SK-N-SH (cell line): ENCODE measurements around the gene ATPAF2. TPM values are rescaled to one million over a fixed set of nuclear protein-coding genes. Genes with fewer than 3 reads are reported as not detected.

Experiments used
- CTCF ChIA-PET: fragments of 300-600, 350-600 bp; formaldehyde crosslinking; extraction: SDS; loops from one replicate; lab custom pipeline; 2021; lab: Yijun Ruan, JAX
- POLR2A ChIA-PET: fragments of 350-600 bp; sonication (Branson Sonifier 250); formaldehyde crosslinking; extraction: SDS; loops from one replicate; lab custom pipeline; 2020; ENCODE audit warnings: antibody characterized with exemption, inconsistent platforms; lab: Yijun Ruan, JAX
- DNase-seq: peaks from one replicate; pipeline ENCODE4 v3.0.0; 2012
- H2AFZ ChIP-seq: fragments of 200-600 bp; sonication (generic); 2 replicates; pipeline ENCODE4 v1.8.1; 2016; ENCODE audit warnings: antibody characterized with exemption, mild to moderate bottlenecking, low read depth
- H3F3A ChIP-seq: fragments of 200-600 bp; sonication (generic); replicated peaks from 2 replicates; pipeline ENCODE3; 2016; ENCODE audit warnings: antibody characterized with exemption, mild to moderate bottlenecking; ENCODE audit not compliant: insufficient read depth
- H3K27ac ChIP-seq, 2 experiments: fragments of 200-500 bp in 1 of 2; fragments of 200-600 bp in 1 of 2; sonication (Bioruptor generic) in 1 of 2; sonication (generic), shearing (Covaris generic) in 1 of 2; 2 replicates each; pipeline versions ENCODE4 v1.5.1 to v1.6.1; 2014 to 2016; ENCODE audit warnings: low read depth in 2 of 2, inconsistent platforms in 1 of 2, low read length in 1 of 2, mild to moderate bottlenecking in 1 of 2, mixed read lengths in 1 of 2
- H3K27me3 ChIP-seq: fragments of 200-600 bp; sonication (generic), shearing (Covaris generic); 2 replicates; pipeline ENCODE4 v1.6.1; 2016; ENCODE audit warnings: mixed run types; ENCODE audit not compliant: insufficient read depth
- H3K36me3 ChIP-seq, 2 experiments: fragments of 200-500 bp in 1 of 2; fragments of 200-600 bp in 1 of 2; sonication (Bioruptor generic) in 1 of 2; sonication (generic) in 1 of 2; replicated peaks in 1 of 2; 2 replicates each; pipeline versions ENCODE3 to v1.5.1; 2014 to 2016; ENCODE audit warnings: low read length in 1 of 2, mild to moderate bottlenecking in 1 of 2; ENCODE audit not compliant: insufficient read depth in 2 of 2, control insufficient read depth in 1 of 2
- H3K4me1 ChIP-seq, 2 experiments: fragments of 200-500 bp in 1 of 2; fragments of 200-600 bp in 1 of 2; sonication (Bioruptor generic) in 1 of 2; sonication (generic), shearing (Covaris generic) in 1 of 2; 2 replicates each; pipeline versions ENCODE4 v1.5.1 to v1.6.1; 2014 to 2016; ENCODE audit warnings: low read depth in 1 of 2, low read length in 1 of 2, mixed run types in 1 of 2; ENCODE audit not compliant: insufficient read depth in 2 of 2, control insufficient read depth in 1 of 2
- H3K4me2 ChIP-seq: fragments of 200-600 bp; sonication (generic), shearing (Covaris generic); 2 replicates; pipeline ENCODE4 v1.6.1; 2017; ENCODE audit warnings: mixed run types
- H3K4me3 ChIP-seq, 2 experiments: fragments of 200-500 bp in 1 of 2; fragments of 200-600 bp in 1 of 2; sonication (Bioruptor generic) in 1 of 2; sonication (generic), shearing (Covaris generic) in 1 of 2; 2 replicates each; pipeline versions ENCODE4 v1.5.1 to v1.8.1; 2014 to 2016; ENCODE audit warnings: low read depth in 2 of 2, inconsistent platforms in 1 of 2, low read length in 1 of 2, mild to moderate bottlenecking in 1 of 2, mixed read lengths in 1 of 2, moderate library complexity in 1 of 2
- H3K79me2 ChIP-seq: fragments of 200-600 bp; sonication (generic); 2 replicates; pipeline ENCODE4 v1.8.1; 2017; ENCODE audit warnings: mild to moderate bottlenecking; ENCODE audit not compliant: insufficient read depth
- H3K9ac ChIP-seq: fragments of 200-600 bp; sonication (generic); 2 replicates; pipeline ENCODE4 v1.6.1; 2017; ENCODE audit warnings: mixed run types
- H3K9me2 ChIP-seq: fragments of 200-600 bp; sonication (generic); 2 replicates; pipeline ENCODE4 v1.6.1; 2017; ENCODE audit warnings: mixed run types
- H3K9me3 ChIP-seq: fragments of 200-600 bp; sonication (generic); 2 replicates; pipeline ENCODE4 v1.6.1; 2017; ENCODE audit warnings: mixed run types, mild to moderate bottlenecking, moderate library complexity
- H4K20me1 ChIP-seq: fragments of 200-600 bp; sonication (generic); 2 replicates; pipeline ENCODE4 v1.6.1; 2017; ENCODE audit warnings: mild to moderate bottlenecking, mixed run types; ENCODE audit not compliant: insufficient read depth
- CHD2 ChIP-seq: fragments of 150-350 bp; IDR thresholded peaks from 2 replicates; pipeline ENCODE4 v1.6.1; 2018; ENCODE audit warnings: low read length; ENCODE audit not compliant: partially characterized antibody
- CTCF ChIP-seq: fragments of 200-600 bp; sonication (generic); IDR thresholded peaks from 2 replicates; pipeline ENCODE4 v1.6.1; 2017; ENCODE audit warnings: antibody characterized with exemption, mild to moderate bottlenecking, moderate library complexity
- ELF1 ChIP-seq: IDR thresholded peaks from 2 replicates; pipeline ENCODE4 v1.4.0; 2012
- EP300 ChIP-seq, 2 experiments: IDR thresholded peaks; 2 replicates each; pipeline versions ENCODE4 v1.4.0 to v1.6.1; 2012; ENCODE audit warnings: borderline replicate concordance in 1 of 2, low read depth in 1 of 2, low read length in 1 of 2
- EZH2phosphoT487 ChIP-seq: fragments of 200-600 bp; sonication (generic); IDR thresholded peaks from 2 replicates; pipeline ENCODE4 v1.6.1; 2017; ENCODE audit warnings: low read depth, mixed run types, mild to moderate bottlenecking, antibody characterized with exemption, moderate library complexity, borderline replicate concordance
- FOSL2 ChIP-seq: IDR thresholded peaks from 2 replicates; pipeline ENCODE4 v1.4.0; 2012; ENCODE audit warnings: low read depth, mild to moderate bottlenecking, moderate library complexity, borderline replicate concordance
- FOXJ3 ChIP-seq: sonication (generic); formaldehyde crosslinking; IDR thresholded peaks from 2 replicates; pipeline ENCODE4 v1.5.1; 2020; ENCODE audit warnings: mild to moderate bottlenecking, missing genetic modification reagents
- FOXM1 ChIP-seq: IDR thresholded peaks from 2 replicates; pipeline ENCODE4 v1.4.0; 2012; ENCODE audit warnings: low read depth, mild to moderate bottlenecking
- IRF3 ChIP-seq: fragments of 150-350 bp; IDR thresholded peaks from 2 replicates; pipeline ENCODE4 v1.6.1; 2016; ENCODE audit warnings: mild to moderate bottlenecking, low read depth, low read length
- MEF2A ChIP-seq: IDR thresholded peaks from 2 replicates; pipeline ENCODE4 v1.4.0; 2012; ENCODE audit warnings: low read depth, borderline replicate concordance
- NRF1 ChIP-seq: IDR thresholded peaks from 2 replicates; pipeline ENCODE4 v1.6.1; 2012; ENCODE audit warnings: low read depth, mild to moderate bottlenecking, low read length
- PBX3 ChIP-seq: IDR thresholded peaks from 2 replicates; pipeline ENCODE4; 2012
- POLR2AphosphoS5 ChIP-seq: IDR thresholded peaks from 2 replicates; pipeline ENCODE4 v1.6.1; 2012; ENCODE audit warnings: low read depth, low read length
- RAD21 ChIP-seq: IDR thresholded peaks from 2 replicates; pipeline ENCODE4 v1.6.1; 2012; ENCODE audit warnings: mild to moderate bottlenecking, low read length
- RCOR1 ChIP-seq: fragments of 150-350 bp; IDR thresholded peaks from 2 replicates; pipeline ENCODE4 v1.6.1; 2017; ENCODE audit warnings: antibody characterized with exemption, low read length
- SIN3A ChIP-seq: IDR thresholded peaks from 2 replicates; pipeline ENCODE4 v1.6.1; 2012; ENCODE audit warnings: low read depth, mild to moderate bottlenecking, low read length, moderate library complexity, borderline replicate concordance
- TEAD4 ChIP-seq: IDR thresholded peaks from 2 replicates; pipeline ENCODE4 v1.4.0; 2012; ENCODE audit warnings: mild to moderate bottlenecking, borderline replicate concordance; ENCODE audit not compliant: insufficient read depth
- USF2 ChIP-seq: fragments of 150-350 bp; IDR thresholded peaks from 2 replicates; pipeline ENCODE4 v1.6.1; 2017; ENCODE audit warnings: antibody characterized with exemption, low read length, low read depth, borderline replicate concordance
- ZBTB33 ChIP-seq: IDR thresholded peaks from 2 replicates; pipeline ENCODE4 v1.4.0; 2012; ENCODE audit warnings: low read depth, borderline replicate concordance
- WGBS: methylation state at CpG from one replicate; pipeline ENCODE4 v1.1.6; 2017; ENCODE audit warnings: low lambda C conversion rate; 5-methylcytosine and 5-hydroxymethylcytosine counted together
- polyA plus RNA-seq, 3 experiments: library from polyadenylated mRNA; depleted of rRNA; stranded (reverse); fragments of >200 nt; gene quantifications; 2 replicates each; pipeline ENCODE4 v1.2.3, GENCODE V29; 2012

Gene ATPAF2
- polyA plus RNA-seq, 1 of the 3 experiments (the other 2 are of a cell fraction): 20.8 TPM

GRCh38 chr17:18056214-18056613, 17.2 kb upstream of the ATPAF2 start:
- Histone ChIP-seq H3F3A (no peaks in the 10 kb centered on the region), H3K27ac (no peak overlapping the region), H3K4me1 (no peaks in the 10 kb centered on the region), H3K4me2 (no peak overlapping the region), H3K9me3 (no peaks in the 10 kb centered on the region), H3K79me2 (no peaks in the 10 kb centered on the region), H2AFZ (no peak overlapping the region), H3K4me3 (no peak overlapping the region), H4K20me1 (no peaks in the 10 kb centered on the region), H3K9ac (no peak overlapping the region), H3K27me3 (no peaks in the 10 kb centered on the region), H3K36me3 (peaks cover 29 to 39% of the 10 kb centered on the region in 2 experiments), H3K9me2 (no peaks in the 10 kb centered on the region)
- no peak for DNase-seq
- ChIA-PET POLR2A (no interaction called here), CTCF (no interaction called here)
- 98% methylated on average over 3 of the region's 3 CpGs for WGBS
- TF ChIP-seq CHD2 (no peak), NRF1 (no peak), POLR2AphosphoS5 (no peak), MEF2A (no peak), IRF3 (no peak), USF2 (no peak), FOSL2 (no peak), FOXJ3 (no peak), ELF1 (no peak), ZBTB33 (no peak), TEAD4 (no peak), SIN3A (no peak), RAD21 (no peak), RCOR1 (no peak), EZH2phosphoT487 (no peak)

- Histone ChIP-seq H3K36me3 (peaks cover 23 to 36% of the 10 kb centered on the region in 2 experiments), H3K27ac (no peak overlapping the region), H3K9ac (no peak overlapping the region), H3K27me3 (no peaks in the 10 kb centered on the region), H3K79me2 (no peaks in the 10 kb centered on the region), H3K9me2 (no peaks in the 10 kb centered on the region), H4K20me1 (no peaks in the 10 kb centered on the region), H3K4me2 (no peak overlapping the region), H3K9me3 (no peaks in the 10 kb centered on the region), H3F3A (no peaks in the 10 kb centered on the region), H2AFZ (no peak overlapping the region), H3K4me1 (no peaks in the 10 kb centered on the region), H3K4me3 (no peak overlapping the region)
- WGBS: 98% methylated on average over 6 of the region's 6 CpGs
- ChIA-PET CTCF (no interaction called here), POLR2A (no interaction called here)
- DNase-seq: no peak
- TF ChIP-seq PBX3 (no peak), CTCF (no peak), IRF3 (no peak), FOSL2 (no peak), ELF1 (no peak), EP300 (IDR thresholded peaks at IDR 0.05; ENCODE audit: borderline replicate concordance in 1 of 2, low read depth in 1 of 2, low read length in 1 of 2) (no peak), FOXM1 (no peak)
Observed at GRCh38 chr17:18055597-18055996, 16.6 kb upstream of the ATPAF2 start.
